Measurements from ENCODE around the gene MAP4K4. TPM values are rescaled to one million over a fixed set of nuclear protein-coding genes. Genes with fewer than 3 reads are reported as not detected.

Gene MAP4K4
- total and polyA plus RNA-seq, 4 donors = 19.7 to 91.7 (median 54.0) TPM

DNA sequence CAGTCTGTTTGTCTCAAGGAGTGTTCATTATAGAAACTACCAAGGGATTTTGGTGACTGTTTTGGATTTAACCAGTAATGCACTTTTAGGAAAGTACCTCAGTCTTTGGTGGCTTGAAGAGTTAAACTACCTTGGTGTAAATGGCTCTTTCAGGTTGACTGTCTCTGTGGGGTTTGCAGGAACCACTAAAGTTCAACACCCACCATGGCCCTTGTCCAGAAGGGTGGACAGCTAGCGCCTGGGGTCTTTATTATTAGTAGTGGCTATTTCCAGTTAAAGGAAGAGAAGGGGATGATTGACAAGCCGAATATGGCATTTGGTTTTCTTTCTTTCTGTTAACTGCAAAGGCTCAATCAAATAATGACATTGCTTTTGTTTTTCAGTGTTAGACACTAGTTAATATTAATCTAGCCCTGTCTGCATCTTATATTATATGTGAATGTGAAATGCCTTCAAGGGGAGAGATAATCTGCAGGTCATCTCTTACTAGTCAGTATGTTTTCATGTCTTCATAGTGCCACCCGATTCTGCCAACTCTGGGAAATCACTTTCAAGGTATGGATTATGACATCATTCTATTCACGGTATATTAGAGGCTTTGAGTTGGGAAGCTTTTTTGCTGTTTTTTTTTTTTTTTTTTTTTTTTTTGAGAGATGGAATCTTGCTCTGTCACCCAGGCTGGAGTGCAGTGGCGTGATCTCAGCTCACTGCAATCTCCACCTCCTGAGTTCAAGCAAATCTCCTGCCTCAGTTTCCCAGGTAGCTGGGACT, 56.4 kb downstream of the MAP4K4 start:
- DNase-seq (no peak), ATAC-seq (ENCODE audit: insufficient read depth, low FRiP score) (no peak)
- Histone ChIP-seq H3K36me3 (ENCODE audit: control insufficient read depth in 4 of 4, insufficient read depth in 4 of 4, low read length in 4 of 4) (no peaks in the 10 kb centered on the region), H3K4me3 (no peak overlapping the region), H3K27ac (ENCODE audit: low read depth in 1 of 2, low read length in 1 of 2) (no peak overlapping the region), H3K4me1 (ENCODE audit: control insufficient read depth in 5 of 5, insufficient read depth in 5 of 5, low read length in 5 of 5) (peaks cover 8 to 52% (median 35%) of the 10 kb centered on the region in 5 donors), H3K9ac (ENCODE audit: insufficient read depth in 1 of 2, low read length in 2 of 2) (no peak overlapping the region), H3K27me3 (ENCODE audit: control insufficient read depth in 3 of 3, insufficient read depth in 3 of 3, low read length in 2 of 3) (no peaks in the 10 kb centered on the region), H3K9me3 (ENCODE audit: control insufficient read depth in 4 of 4, insufficient read depth in 3 of 4, low read length in 3 of 4) (no peaks in the 10 kb centered on the region)
- 70 to 88% methylated on average over 5 of the region's 5 CpGs for WGBS, 2 donors
- TF ChIP-seq, protein P1, sequence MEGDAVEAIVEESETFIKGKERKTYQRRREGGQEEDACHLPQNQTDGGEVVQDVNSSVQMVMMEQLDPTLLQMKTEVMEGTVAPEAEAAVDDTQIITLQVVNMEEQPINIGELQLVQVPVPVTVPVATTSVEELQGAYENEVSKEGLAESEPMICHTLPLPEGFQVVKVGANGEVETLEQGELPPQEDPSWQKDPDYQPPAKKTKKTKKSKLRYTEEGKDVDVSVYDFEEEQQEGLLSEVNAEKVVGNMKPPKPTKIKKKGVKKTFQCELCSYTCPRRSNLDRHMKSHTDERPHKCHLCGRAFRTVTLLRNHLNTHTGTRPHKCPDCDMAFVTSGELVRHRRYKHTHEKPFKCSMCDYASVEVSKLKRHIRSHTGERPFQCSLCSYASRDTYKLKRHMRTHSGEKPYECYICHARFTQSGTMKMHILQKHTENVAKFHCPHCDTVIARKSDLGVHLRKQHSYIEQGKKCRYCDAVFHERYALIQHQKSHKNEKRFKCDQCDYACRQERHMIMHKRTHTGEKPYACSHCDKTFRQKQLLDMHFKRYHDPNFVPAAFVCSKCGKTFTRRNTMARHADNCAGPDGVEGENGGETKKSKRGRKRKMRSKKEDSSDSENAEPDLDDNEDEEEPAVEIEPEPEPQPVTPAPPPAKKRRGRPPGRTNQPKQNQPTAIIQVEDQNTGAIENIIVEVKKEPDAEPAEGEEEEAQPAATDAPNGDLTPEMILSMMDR (IDR thresholded peaks at IDR 0.05; ENCODE audit: control extremely low read depth, extremely low read depth) = no peak

DNA sequence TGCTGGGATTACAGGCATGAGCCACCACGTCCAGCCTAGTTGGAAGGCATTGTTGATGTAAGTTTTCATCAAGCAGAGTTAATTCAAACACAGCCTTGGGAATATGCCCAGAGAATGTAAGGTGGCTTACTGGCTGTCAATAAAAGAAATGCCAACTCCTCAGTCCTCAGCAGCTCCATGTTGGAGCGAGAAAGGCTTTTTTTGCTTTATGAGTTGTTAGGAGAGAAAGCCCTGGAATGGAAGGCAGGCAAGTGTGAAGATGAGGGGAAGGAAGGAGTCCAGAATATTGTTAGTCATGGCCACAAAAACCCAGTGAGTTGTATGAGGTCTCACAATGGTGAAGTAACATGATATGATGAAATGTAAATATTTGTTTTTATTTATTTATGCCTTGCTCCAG, 57.1 kb downstream of the MAP4K4 start:
- Histone ChIP-seq H3K4me3 (no peak overlapping the region), H3K27ac (ENCODE audit: low read depth in 1 of 2, low read length in 1 of 2) (no peak overlapping the region), H3K9ac (ENCODE audit: insufficient read depth in 1 of 2, low read length in 2 of 2) (no peak overlapping the region), H3K36me3 (ENCODE audit: control insufficient read depth in 4 of 4, insufficient read depth in 4 of 4, low read length in 4 of 4) (no peaks in the 10 kb centered on the region), H3K4me1 (ENCODE audit: control insufficient read depth in 5 of 5, insufficient read depth in 5 of 5, low read length in 5 of 5) (peaks cover 8 to 52% (median 35%) of the 10 kb centered on the region in 5 donors), H3K9me3 (ENCODE audit: control insufficient read depth in 4 of 4, insufficient read depth in 3 of 4, low read length in 3 of 4) (no peaks in the 10 kb centered on the region), H3K27me3 (ENCODE audit: control insufficient read depth in 3 of 3, insufficient read depth in 3 of 3, low read length in 2 of 3) (no peaks in the 10 kb centered on the region)
- DNase-seq = no peak
- TF ChIP-seq, protein P1 (IDR thresholded peaks at IDR 0.05; ENCODE audit: control extremely low read depth, extremely low read depth) = no peak
- whole genome bisulfite sequencing, 2 donors = 55 to 74% methylated on average over 2 of the region's 2 CpGs
- ATAC-seq (ENCODE audit: insufficient read depth, low FRiP score) = no peak

DNA sequence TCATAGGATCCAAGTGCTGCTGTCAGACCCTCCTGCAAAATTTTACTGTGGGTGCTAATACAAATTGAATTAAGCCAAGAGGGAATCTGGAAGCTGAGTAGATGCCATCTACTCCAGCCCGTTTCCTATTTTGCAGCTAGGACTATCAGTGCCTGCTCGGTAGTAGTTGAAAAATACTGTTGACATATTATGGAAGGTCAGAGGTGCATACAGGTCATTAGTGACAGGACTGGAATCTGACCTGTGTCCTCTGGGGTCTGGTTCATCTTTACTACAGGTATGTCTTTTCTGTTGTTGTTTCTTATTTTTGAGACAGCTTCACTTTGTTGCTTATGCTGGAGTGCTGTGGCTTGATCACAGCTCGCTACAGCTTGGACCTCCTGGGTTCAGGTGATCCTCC, 58.8 kb downstream of the MAP4K4 start:
- no peak for DNase-seq
- H3K9me3 ChIP-seq (ENCODE audit: control insufficient read depth in 4 of 4, insufficient read depth in 3 of 4, low read length in 3 of 4) = no peaks in the 10 kb centered on the region
- no peak overlapping the region for H3K9ac ChIP-seq (ENCODE audit: insufficient read depth in 1 of 2, low read length in 2 of 2)
- no peaks in the 10 kb centered on the region for H3K27me3 ChIP-seq (ENCODE audit: control insufficient read depth in 3 of 3, insufficient read depth in 3 of 3, low read length in 2 of 3)
- WGBS, 2 donors = 83 to 93% methylated on average over 3 of the region's 3 CpGs
- peaks cover 9 to 47% (median 34%) of the 10 kb centered on the region in 5 donors for H3K4me1 ChIP-seq (ENCODE audit: control insufficient read depth in 5 of 5, insufficient read depth in 5 of 5, low read length in 5 of 5)
- no peak for ATAC-seq (ENCODE audit: insufficient read depth, low FRiP score)
- no peak overlapping the region for H3K27ac ChIP-seq (ENCODE audit: low read depth in 1 of 2, low read length in 1 of 2)
- no peak overlapping the region for H3K4me3 ChIP-seq
- TF ChIP-seq, protein P1 (IDR thresholded peaks at IDR 0.05; ENCODE audit: control extremely low read depth, extremely low read depth) = no peak
- H3K36me3 ChIP-seq (ENCODE audit: control insufficient read depth in 4 of 4, insufficient read depth in 4 of 4, low read length in 4 of 4) = no peaks in the 10 kb centered on the region

All from lung (tissue), 12 donors.